ENCODE measurements around the gene SMIM14.
"Not testable (repeated sequence)": the region's sequence is repeated elsewhere in the genome, so short reads cannot be mapped to it uniquely, and the experiment has no call there.

SMIM14 gene

GRCh38 chr4:39591290-39591689, 47.4 kb downstream of the SMIM14 start:
- no peak for DNase-seq

- DNase-seq, result no peak
These were observed 50.8 kb downstream of the SMIM14 start for GRCh38 chr4:39587881-39588280.

- peak; percentile 19 for DNase-seq
These were observed 63.7 kb downstream of the SMIM14 start for GRCh38 chr4:39574946-39575345.

DNA sequence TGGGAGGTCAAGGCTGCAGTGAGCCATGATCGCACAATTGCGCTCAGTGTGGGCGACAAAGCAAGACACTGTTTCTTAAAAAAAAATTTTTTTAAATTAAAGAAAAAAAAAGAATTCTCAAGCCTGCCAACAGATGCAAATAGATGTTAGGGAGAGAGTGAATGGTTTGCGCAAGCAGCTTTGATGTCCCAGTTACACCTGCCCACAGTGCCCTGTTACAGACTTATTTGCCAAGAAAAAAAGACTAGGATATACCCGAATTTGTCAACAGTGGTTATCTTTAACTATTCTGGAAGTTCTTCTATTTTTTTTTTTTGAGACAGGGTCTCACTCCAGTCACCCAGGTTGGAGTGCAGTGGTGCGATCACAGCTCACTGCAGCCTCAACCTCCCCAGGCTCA, 67.2 kb downstream of the SMIM14 start:
- DNase-seq, result no peak

GRCh38 chr4:39571054-39571453, 67.6 kb downstream of the SMIM14 start:
- no peak for DNase-seq

DNA sequence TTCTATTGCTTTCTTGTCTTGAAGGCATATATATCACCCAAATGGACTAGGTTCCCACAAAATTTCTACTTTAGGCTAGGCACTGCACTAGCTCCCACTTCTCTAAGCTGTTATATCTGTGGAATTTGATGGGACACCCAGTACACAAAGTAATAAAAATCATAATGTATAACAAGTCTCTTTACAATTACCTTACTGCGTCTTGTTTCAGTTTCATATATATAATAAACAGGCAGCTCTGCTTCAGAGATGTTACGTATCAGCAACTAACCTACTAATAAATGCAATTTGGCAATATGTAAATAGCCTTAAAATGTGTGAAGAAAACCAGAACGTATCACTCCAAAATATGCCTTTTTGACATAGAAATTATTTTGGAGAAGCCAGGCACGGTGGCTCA, 69.5 kb downstream of the SMIM14 start:
- DNase-seq, result no peak

- DNase-seq, result no peak
These were observed 69.9 kb downstream of the SMIM14 start for GRCh38 chr4:39568805-39569204.

- DNase-seq, result peak; percentile 62
These were observed 72.6 kb downstream of the SMIM14 start for GRCh38 chr4:39565878-39566600.

- DNase-seq, result no peak
These were observed 75.3 kb downstream of the SMIM14 start for GRCh38 chr4:39563346-39563847.

DNA sequence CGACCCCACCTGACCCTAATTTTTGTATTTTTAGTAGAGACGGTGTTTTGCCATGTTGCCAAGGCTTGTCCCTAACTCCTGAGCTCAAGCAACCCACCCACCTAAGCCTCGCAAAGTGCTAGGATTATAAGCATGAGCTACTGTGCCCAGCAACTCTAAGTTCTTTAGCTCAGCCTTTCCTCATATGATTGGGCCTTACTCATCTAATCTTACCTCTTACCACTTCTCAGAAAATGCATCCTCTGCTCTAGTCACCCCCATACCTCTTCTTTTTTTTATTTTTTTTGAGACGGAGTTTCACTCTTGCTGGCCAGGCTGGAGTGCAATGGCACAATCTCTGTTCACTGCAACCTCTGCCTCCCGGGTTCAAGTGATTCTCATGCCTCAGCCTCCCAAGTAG, 75.9 kb downstream of the SMIM14 start:
- DNase-seq, result no peak

DNA sequence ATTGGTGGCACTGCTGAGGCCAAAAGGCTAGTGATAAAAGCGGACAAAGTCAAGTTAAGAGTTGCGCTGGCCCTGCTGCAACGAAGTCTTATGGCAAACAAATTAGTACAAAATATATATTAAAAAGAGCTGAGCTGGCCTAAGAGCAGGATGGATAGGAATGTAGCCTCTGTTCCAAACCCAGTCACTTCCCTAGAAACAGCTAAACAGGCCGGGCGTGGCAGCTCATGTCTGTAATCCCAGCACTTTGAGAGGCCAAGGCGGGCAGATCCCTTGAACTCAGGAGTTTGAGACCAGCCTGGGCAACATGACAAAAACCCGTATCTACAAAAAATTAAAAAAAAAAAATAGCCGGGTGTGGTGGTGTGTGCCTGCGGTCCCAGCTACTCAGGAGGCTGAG, 79.0 kb downstream of the SMIM14 start:
- no peak for DNase-seq

- DNase-seq, result no peak
These were observed 83.2 kb downstream of the SMIM14 start for GRCh38 chr4:39555472-39555871.

DNA sequence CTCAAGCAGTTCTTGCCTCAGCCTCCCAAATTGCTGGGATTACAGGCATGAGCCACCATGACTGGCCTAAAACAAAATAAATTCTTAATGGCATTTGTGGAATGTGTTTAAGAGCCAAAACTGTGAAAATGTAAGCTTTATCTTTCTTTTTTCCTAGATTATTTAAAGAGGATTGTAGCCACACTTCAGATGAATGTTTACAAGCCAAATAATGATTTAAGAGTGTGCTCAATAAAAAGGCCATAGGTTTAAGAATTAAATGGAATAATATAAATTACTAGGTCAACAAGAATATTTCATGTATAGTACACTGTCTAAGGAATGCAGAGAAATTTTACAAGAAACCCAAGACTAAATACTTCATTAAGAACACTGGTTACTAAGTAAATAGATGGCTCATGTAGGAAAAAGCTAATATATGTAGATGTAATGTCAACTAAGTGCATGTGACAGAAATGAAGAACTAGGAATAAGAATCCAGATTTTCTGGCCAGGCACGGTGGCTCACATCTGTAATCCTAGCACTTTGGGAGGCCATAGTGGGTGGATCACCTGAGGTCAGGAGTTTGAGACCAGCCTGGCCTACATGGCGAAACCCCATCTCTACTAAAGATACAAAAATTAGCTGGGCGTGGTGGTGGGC, 90.1 kb downstream of the SMIM14 start:
- DNase-seq, result no peak

- no peak for DNase-seq
These were observed 93.9 kb downstream of the SMIM14 start for GRCh38 chr4:39544580-39545315.

DNA sequence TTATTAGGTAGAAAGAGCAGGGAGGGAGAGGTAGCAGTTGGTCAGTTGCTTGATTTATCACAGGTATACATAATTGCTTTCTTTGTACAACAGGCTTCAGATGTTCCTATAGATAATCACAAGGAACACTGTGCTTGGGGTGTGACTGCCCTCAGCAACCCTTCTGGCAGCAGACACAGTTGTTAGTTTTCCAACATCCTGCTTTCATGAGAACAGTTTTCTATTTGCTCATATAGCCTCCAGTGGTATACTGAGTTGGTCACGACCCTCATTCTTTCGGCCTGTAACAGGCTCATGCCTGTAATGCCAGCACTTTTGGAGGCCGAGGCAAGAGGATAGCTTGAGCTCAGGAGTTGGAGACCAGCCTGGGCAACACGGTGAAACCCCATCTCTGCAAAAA, 94.6 kb downstream of the SMIM14 start:
- not testable (repeated sequence) for DNase-seq

GRCh38 chr4:39543034-39543433, 95.6 kb downstream of the SMIM14 start:
- DNase-seq, result no peak

- DNase-seq, result no peak
These were observed 96.1 kb downstream of the SMIM14 start for GRCh38 chr4:39542611-39543012.

GRCh38 chr4:39541987-39542610, 96.6 kb downstream of the SMIM14 start:
- DNase-seq, result no peak

DNA sequence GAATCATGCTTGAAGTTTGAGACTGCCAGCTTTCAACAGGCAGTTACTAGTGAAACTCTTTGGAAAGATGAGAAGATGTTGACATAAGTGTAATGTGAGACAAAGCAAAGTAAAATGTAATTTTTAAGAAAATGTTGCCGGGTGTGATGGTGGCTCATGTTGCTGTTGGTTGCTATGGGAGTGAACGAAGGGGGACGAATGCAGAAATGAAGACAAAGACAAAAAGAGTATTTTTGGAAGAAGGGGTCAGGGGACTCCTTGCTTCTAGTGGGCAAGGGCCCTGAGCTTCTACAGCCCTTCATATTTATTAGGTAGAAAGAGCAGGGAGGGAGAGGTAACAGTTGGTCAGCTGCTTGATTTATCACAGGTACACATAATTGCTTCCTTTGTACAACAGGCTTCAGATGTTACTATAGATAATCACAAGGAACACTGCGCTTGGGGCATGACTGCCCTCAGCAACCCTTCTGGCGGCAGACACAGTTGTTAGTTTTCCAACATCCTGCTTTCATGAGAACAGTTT, 99.5 kb downstream of the SMIM14 start:
- DNase-seq, result no peak

- no peak for DNase-seq
These were observed 105.1 kb downstream of the SMIM14 start for GRCh38 chr4:39533541-39533940.

DNA sequence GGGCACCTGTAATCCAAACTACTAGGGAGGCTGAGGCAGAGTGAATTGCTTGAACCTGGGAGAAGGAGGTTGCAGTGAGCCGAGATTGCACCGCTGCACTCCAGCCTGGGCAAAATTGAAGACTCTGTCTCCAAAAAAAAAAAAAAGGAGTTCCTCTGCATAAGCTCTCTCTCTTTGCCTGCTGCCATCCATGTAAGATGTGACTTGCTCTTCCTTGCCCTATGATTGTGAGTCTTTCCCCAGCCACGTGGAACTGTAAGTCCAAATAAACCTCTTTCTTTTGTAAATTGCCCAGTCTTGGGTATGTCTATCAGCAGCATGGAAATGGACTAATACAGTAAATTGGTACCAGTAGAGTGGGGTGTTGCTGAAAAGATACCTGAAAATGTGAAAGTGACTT, 106.4 kb downstream of the SMIM14 start:
- DNase-seq, result not testable (repeated sequence)

DNA sequence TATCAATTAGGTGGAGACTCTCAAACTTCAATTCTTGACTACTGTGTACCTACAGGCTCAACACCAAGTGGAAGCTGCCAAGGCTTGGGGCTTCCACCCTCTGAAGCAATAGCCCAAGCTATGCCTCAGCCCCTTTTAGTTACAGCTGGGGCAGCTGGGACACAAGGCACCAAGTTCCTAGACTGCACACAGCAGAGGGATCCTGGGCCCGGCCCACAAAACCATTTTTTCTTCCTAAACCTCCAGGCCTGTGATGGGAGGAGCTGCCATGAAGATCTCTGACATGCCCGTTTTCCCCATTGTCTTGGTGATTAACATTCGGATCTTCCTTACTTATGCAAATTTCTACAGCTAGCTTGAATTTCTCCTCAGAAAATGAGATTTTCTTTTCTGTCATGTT, 108.0 kb downstream of the SMIM14 start:
- no peak for DNase-seq

- no peak for DNase-seq
These were observed 109.1 kb downstream of the SMIM14 start for GRCh38 chr4:39529534-39529933.
